IMR-90 (cell line): ENCODE measurements around the gene TMEM131L. TPM values are rescaled to one million over a fixed set of nuclear protein-coding genes. Genes with fewer than 3 reads are reported as not detected.

Source experiments
- ATAC-seq: fragments of 200-7000 bp; cut with Tn5 transposase; 2 replicates; pipeline ENCODE4 v1.9.1; 2020; ENCODE audit warnings: low read depth, mild to moderate bottlenecking, moderate library complexity
- BruUV-seq: library from RNA; stranded (reverse); fragments of 400-500 nt; replicated peaks from 2 replicates; lab custom pipeline; 2021; lab: Mats Ljungman, UMichigan
- CTCF ChIA-PET: fragments of 300-600 bp; formaldehyde crosslinking; extraction: SDS; loops from one replicate; lab custom pipeline; 2021; ENCODE audit warnings: antibody characterized with exemption; lab: Yijun Ruan, JAX
- POLR2A ChIA-PET: fragments of 300-600 bp; sonication (Branson Sonifier 250); formaldehyde crosslinking; loops from one replicate; lab custom pipeline; 2022; ENCODE audit warnings: antibody characterized with exemption; ENCODE audit not compliant: unreplicated experiment; lab: Charles Lee
- DNase-seq: peaks from one replicate; pipeline ENCODE4 v3.0.0; 2013
- H2AFZ ChIP-seq: replicated peaks from 2 replicates; pipeline ENCODE3; 2013; ENCODE audit warnings: low read length, mild to moderate bottlenecking; ENCODE audit not compliant: poor library complexity
- H2AK5ac ChIP-seq: 2 replicates; pipeline ENCODE4 v1.6.1; 2013; ENCODE audit warnings: low read depth, low read length, inconsistent platforms
- H2AK9ac ChIP-seq: replicated peaks from 2 replicates; pipeline ENCODE3; 2013; ENCODE audit warnings: mild to moderate bottlenecking, low read depth, low read length, moderate library complexity; ENCODE audit not compliant: poor library complexity
- H2BK120ac ChIP-seq: 2 replicates; pipeline ENCODE4 v1.6.1; 2013; ENCODE audit warnings: low read depth, low read length, inconsistent platforms
- H2BK15ac ChIP-seq: 3 replicates; pipeline ENCODE4 v1.6.1; 2013; ENCODE audit warnings: low read depth, low read length, inconsistent platforms
- H2BK20ac ChIP-seq: 2 replicates; pipeline ENCODE4 v1.6.1; 2013; ENCODE audit warnings: low read depth, mild to moderate bottlenecking, inconsistent platforms, low read length, moderate library complexity
- H2BK5ac ChIP-seq: 2 replicates; pipeline ENCODE4 v1.6.1; 2013; ENCODE audit warnings: mild to moderate bottlenecking, low read depth, low read length, inconsistent platforms; ENCODE audit not compliant: poor library complexity, severe bottlenecking
- H3K14ac ChIP-seq: replicated peaks from 2 replicates; pipeline ENCODE4 v1.6.1; 2013; ENCODE audit warnings: low read depth, low read length, inconsistent platforms
- H3K18ac ChIP-seq: 2 replicates; pipeline ENCODE4 v1.6.1; 2013; ENCODE audit warnings: low read depth, low read length, control low read depth
- H3K23ac ChIP-seq: 2 replicates; pipeline ENCODE4 v1.6.1; 2013; ENCODE audit warnings: low read depth, low read length, inconsistent platforms
- H3K27ac ChIP-seq: 2 replicates; pipeline ENCODE4 v1.5.1; 2013; ENCODE audit warnings: mild to moderate bottlenecking, control low read depth, low read length; ENCODE audit not compliant: insufficient read depth
- H3K27me3 ChIP-seq: 2 replicates; pipeline ENCODE4 v1.6.1; 2013; ENCODE audit warnings: low read length; ENCODE audit not compliant: control insufficient read depth, insufficient read depth
- H3K36me3 ChIP-seq: 2 replicates; pipeline ENCODE4 v1.6.1; 2013; ENCODE audit warnings: low read length, mixed read lengths; ENCODE audit not compliant: control insufficient read depth, insufficient read depth
- H3K4ac ChIP-seq: 2 replicates; pipeline ENCODE4 v1.6.1; 2013; ENCODE audit warnings: low read depth, low read length, inconsistent platforms
- H3K4me1 ChIP-seq: 2 replicates; pipeline ENCODE4 v1.6.1; 2013; ENCODE audit warnings: low read length, mixed read lengths; ENCODE audit not compliant: control insufficient read depth, insufficient read depth
- H3K4me2 ChIP-seq: 2 replicates; pipeline ENCODE4 v1.6.1; 2013; ENCODE audit warnings: low read depth, mild to moderate bottlenecking, control low read depth, low read length, moderate library complexity
- H3K4me3 ChIP-seq: 2 replicates; pipeline ENCODE4 v1.5.1; 2013; ENCODE audit warnings: low read depth, mild to moderate bottlenecking, control low read depth, low read length, moderate library complexity; ENCODE audit not compliant: insufficient read depth
- H3K56ac ChIP-seq: 2 replicates; pipeline ENCODE4 v1.6.1; 2013; ENCODE audit warnings: low read length, inconsistent platforms; ENCODE audit not compliant: insufficient read depth; ENCODE audit errors: extremely low read depth
- H3K79me1 ChIP-seq, 2 experiments: 2 replicates each; pipeline ENCODE4 v1.6.1; 2013; ENCODE audit warnings: low read length in 2 of 2, inconsistent platforms in 1 of 2, low read depth in 1 of 2
- H3K9ac ChIP-seq: 2 replicates; pipeline ENCODE4 v1.6.1; 2013; ENCODE audit warnings: low read depth, low read length, control low read depth
- H3K9me1 ChIP-seq: 2 replicates; pipeline ENCODE4 v1.6.1; 2013; ENCODE audit warnings: low read length, inconsistent platforms; ENCODE audit not compliant: insufficient read depth
- H3K9me3 ChIP-seq: 2 replicates; pipeline ENCODE4 v1.6.1; 2013; ENCODE audit warnings: low read length; ENCODE audit not compliant: control insufficient read depth, insufficient read depth
- H4K20me1 ChIP-seq: 2 replicates; pipeline ENCODE4 v1.6.1; 2013; ENCODE audit warnings: low read length, inconsistent platforms; ENCODE audit not compliant: insufficient read depth
- H4K5ac ChIP-seq: 2 replicates; pipeline ENCODE4 v1.6.1; 2013; ENCODE audit warnings: mild to moderate bottlenecking, low read depth, low read length, control low read depth
- H4K8ac ChIP-seq, 2 experiments: 2 replicates each; pipeline ENCODE4 v1.6.1; 2013; ENCODE audit warnings: low read depth in 2 of 2, low read length in 2 of 2, control low read depth in 1 of 2, inconsistent platforms in 1 of 2
- H4K91ac ChIP-seq: 2 replicates; pipeline ENCODE4 v1.6.1; 2013; ENCODE audit warnings: low read depth, low read length, inconsistent platforms; ENCODE audit not compliant: insufficient read depth
- CEBPB ChIP-seq: IDR thresholded peaks from 2 replicates; pipeline ENCODE4 v1.6.1; 2012; ENCODE audit warnings: low read depth, low read length, improper control_type of control experiment
- FOS ChIP-seq: fragments of 150-350 bp; IDR thresholded peaks from 2 replicates; pipeline ENCODE4 v1.6.1; 2016; ENCODE audit warnings: low read depth, low read length
- POLR2A ChIP-seq: IDR thresholded peaks from 2 replicates; pipeline ENCODE4 v1.6.1; 2012; ENCODE audit warnings: mild to moderate bottlenecking, low read depth, low read length
- RCOR1 ChIP-seq: IDR thresholded peaks from 2 replicates; pipeline ENCODE4 v1.6.1; 2012; ENCODE audit warnings: mild to moderate bottlenecking, low read length, improper control_type of control experiment; ENCODE audit not compliant: insufficient replicate concordance
- WGBS, 2 experiments: methylation state at CpG; one replicate each; pipeline versions ENCODE4 v1.1.5 to v1.1.7; 2013; ENCODE audit warnings: missing lambda C conversion rate in 2 of 2; ENCODE audit not compliant: insufficient read length in 1 of 2; ENCODE audit errors: extremely low coverage in 2 of 2; 5-methylcytosine and 5-hydroxymethylcytosine counted together
- dilution Hi-C: fragments of 300-500 bp; cut with HindIII; formaldehyde crosslinking; loops from one replicate; pipeline ENCODE4 v1.14.3; 2018; ENCODE audit warnings: low sequenced_read_pairs; ENCODE audit not compliant: unreplicated experiment
- in situ Hi-C: fragments of 300-500 bp; cut with MboI; formaldehyde crosslinking; loops from 3 replicates; pipeline ENCODE4 v1.14.3; 2019; ENCODE audit warnings: low sequenced_read_pairs, inconsistent platforms, mixed read lengths
- intact Hi-C: fragments of 100-400 bp; cut with micrococcal nuclease; formaldehyde crosslinking; loops from 2 replicates; pipeline ENCODE4 v1.10.0; 2022
- polyA plus RNA-seq, 3 experiments: library from polyadenylated mRNA; depleted of rRNA; stranded (reverse); fragments of >200 nt; gene quantifications; 2 replicates each; pipeline ENCODE4 v1.2.3, GENCODE V29; 2012; ENCODE audit warnings: low replicate concordance in 1 of 3
- total RNA-seq: library from RNA; depleted of rRNA; stranded (reverse); fragments of >200 nt; gene quantifications from 2 replicates; pipeline ENCODE4 v1.2.3, GENCODE V29; 2012
- TF ChIP-seq, protein P1 (sequence below): conservative IDR thresholded peaks from 2 replicates; pipeline ENCODE4 v1.5.1; 2012; ENCODE audit warnings: mild to moderate bottlenecking, low read depth, low read length, improper control_type of control experiment

Gene TMEM131L
- total and polyA plus RNA-seq, 2 of the 4 experiments (the other 2 are of a cell fraction): 8.4 to 23.8 TPM

DNA sequence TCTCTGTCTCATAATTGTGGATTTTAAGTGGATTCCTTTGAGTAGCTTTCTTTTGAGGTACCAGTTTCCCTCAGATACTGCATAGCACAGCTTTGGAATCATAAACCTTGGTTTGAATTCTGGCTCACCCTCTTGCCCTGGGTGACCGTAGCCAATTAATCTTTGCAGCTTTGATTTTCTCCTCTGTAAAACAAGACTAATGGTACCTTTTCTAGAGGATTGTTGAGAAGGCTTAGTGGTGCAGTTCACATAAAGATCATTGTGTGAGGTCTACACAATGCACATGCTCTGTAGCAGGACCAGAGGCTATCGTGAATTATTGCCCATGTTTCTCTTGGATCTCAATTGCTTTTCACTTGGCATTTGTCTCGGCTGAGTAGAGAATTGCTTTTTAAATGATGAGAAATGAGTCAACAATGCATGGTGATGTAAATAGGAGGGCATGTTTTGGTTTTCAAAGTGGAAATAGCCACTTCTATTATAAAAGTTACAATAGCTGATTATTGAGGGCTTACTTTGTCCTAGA, 47.9 kb downstream of the TMEM131L start:
- TF ChIP-seq, protein P1, sequence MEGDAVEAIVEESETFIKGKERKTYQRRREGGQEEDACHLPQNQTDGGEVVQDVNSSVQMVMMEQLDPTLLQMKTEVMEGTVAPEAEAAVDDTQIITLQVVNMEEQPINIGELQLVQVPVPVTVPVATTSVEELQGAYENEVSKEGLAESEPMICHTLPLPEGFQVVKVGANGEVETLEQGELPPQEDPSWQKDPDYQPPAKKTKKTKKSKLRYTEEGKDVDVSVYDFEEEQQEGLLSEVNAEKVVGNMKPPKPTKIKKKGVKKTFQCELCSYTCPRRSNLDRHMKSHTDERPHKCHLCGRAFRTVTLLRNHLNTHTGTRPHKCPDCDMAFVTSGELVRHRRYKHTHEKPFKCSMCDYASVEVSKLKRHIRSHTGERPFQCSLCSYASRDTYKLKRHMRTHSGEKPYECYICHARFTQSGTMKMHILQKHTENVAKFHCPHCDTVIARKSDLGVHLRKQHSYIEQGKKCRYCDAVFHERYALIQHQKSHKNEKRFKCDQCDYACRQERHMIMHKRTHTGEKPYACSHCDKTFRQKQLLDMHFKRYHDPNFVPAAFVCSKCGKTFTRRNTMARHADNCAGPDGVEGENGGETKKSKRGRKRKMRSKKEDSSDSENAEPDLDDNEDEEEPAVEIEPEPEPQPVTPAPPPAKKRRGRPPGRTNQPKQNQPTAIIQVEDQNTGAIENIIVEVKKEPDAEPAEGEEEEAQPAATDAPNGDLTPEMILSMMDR: no peak
- TF ChIP-seq CEBPB (peak; percentile 14; the same call in 1 of the 2 replicates), FOS (no peak), POLR2A (no peak), RCOR1 (no peak)
- Histone ChIP-seq H2BK15ac (no peak overlapping the region), H4K8ac (0 out of 4 replicates have a peak overlapping the region, but pooled peaks of 1 of the 2 experiments have one; percentile 19), H4K20me1 (no peaks in the 10 kb centered on the region; the same call in 1 of the 2 replicates), H3K4me1 (peaks cover 5% of the 10 kb centered on the region; the same call in 1 of the 2 replicates), H3K4me3 (no peak overlapping the region), H4K91ac (no peak overlapping the region), H2AK5ac (no peak overlapping the region), H3K36me3 (no peaks in the 10 kb centered on the region), H3K9me1 (peaks cover 4% of the 10 kb centered on the region; the same call in 1 of the 2 replicates), H3K14ac (no peak overlapping the region), H3K79me1 (peaks cover 9 to 10% of the 10 kb centered on the region in 2 experiments; a peak in 2 of 4 replicates), H2AK9ac (no peak overlapping the region), H2AFZ (no peak overlapping the region), H3K56ac (no peak overlapping the region), H3K27me3 (no peaks in the 10 kb centered on the region), H2BK120ac (peak overlapping the region; percentile 52), H2BK5ac (peak overlapping the region; percentile 64), H3K4me2 (peak overlapping the region; percentile 68; the same call in 1 of the 2 replicates), H3K4ac (peak overlapping the region; percentile 4; the same call in 1 of the 2 replicates), H2BK20ac (peak overlapping the region; percentile 7; the same call in 1 of the 2 replicates), H3K27ac (no peak overlapping the region), H3K9me3 (no peaks in the 10 kb centered on the region), H4K5ac (no peak overlapping the region), H3K18ac (peak overlapping the region; percentile 24; the same call in 1 of the 2 replicates), H3K9ac (no peak overlapping the region), H3K23ac (no peak overlapping the region)
- no CpG with 5 or more reads among the region's 3 CpGs for WGBS, 2 experiments
- intact Hi-C loops (loop anchor here (1.0 kb wide), 1 partner anchor 42 kb away; no protein-coding TSS in a partner anchor), dilution Hi-C loops (no loop called here), in situ Hi-C loops (no loop called here)
- ATAC-seq: peak; percentile 59
- POLR2A ChIA-PET: interaction anchor here (0.6 kb wide), 2 partner anchors 152 to 279 kb away, joined by 3 read pairs; no protein-coding TSS in a partner anchor
- BruUV-seq: no TSS peak
- CTCF ChIA-PET: interaction anchor here (0.6 to 1.2 kb wide), 2 partner anchors 27 to 47 kb away, joined by 4 to 5 read pairs; no protein-coding TSS in a partner anchor
- DNase-seq: peak; percentile 66
